Measurements from ENCODE around the gene VPS13D.
"Not testable (repeated sequence)": the region's sequence is repeated elsewhere in the genome, so short reads cannot be mapped to it uniquely, and the experiment has no call there.

Gene VPS13D

DNA sequence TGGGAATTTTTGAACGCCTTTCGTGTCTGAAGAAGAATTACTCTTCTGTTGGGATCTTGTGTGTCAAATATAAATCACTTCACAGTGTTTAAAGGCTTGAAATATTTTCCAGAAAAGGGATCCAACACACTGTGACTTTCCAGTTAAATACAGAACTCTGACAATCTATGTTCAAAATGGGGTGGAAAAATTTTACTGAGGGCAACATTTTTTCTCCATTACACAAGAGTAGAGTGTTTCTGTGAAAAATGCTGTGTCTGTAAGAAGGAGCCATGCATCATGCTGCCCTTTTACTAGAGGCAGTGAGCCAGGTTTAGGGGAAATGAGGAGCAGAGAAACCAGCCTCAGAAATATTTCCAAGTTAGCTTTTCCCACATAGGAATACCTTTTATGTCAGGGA, 86.5 kb downstream of the VPS13D start:
- H3K4me3 ChIP-seq (ENCODE audit: low read depth, low read length), result no peak overlapping the region
- H3K27ac ChIP-seq (ENCODE audit: low read depth, low read length), result no peak overlapping the region
- H3K4me1 ChIP-seq (ENCODE audit: control insufficient read depth, insufficient read depth, low read length), result no peaks in the 10 kb centered on the region
- peaks cover 76% of the 10 kb centered on the region for H3K36me3 ChIP-seq (ENCODE audit: control insufficient read depth, insufficient read depth, low read length)
- H3K9me3 ChIP-seq (ENCODE audit: control insufficient read depth, insufficient read depth, low read length), result no peaks in the 10 kb centered on the region
- H3K27me3 ChIP-seq (ENCODE audit: control insufficient read depth, insufficient read depth, low read length), result no peaks in the 10 kb centered on the region
- no peak overlapping the region for H3K9ac ChIP-seq (ENCODE audit: low read depth, low read length)

DNA sequence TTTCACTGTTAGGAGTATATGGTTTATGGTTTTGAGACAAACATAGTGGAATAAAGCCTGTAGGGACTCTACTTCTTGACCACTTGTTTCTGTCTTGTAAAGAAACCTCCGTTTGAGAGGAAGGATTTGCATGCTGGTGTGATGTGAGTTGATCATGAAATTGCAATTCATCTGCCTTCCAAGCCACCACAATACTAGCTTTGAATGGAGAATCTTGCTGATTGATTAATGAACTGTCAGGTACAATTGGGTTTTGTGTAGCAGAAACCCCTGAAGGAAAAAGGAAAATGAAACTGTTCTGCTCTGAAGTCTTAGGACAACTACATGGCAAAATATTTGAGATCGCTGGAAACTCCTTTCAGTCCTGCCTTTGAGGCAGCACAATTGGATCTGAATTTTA, 90.7 kb downstream of the VPS13D start:
- H3K4me1 ChIP-seq (ENCODE audit: control insufficient read depth, insufficient read depth, low read length), result no peaks in the 10 kb centered on the region
- peaks cover 70% of the 10 kb centered on the region for H3K36me3 ChIP-seq (ENCODE audit: control insufficient read depth, insufficient read depth, low read length)
- H3K4me3 ChIP-seq (ENCODE audit: low read depth, low read length), result no peak overlapping the region
- H3K9me3 ChIP-seq (ENCODE audit: control insufficient read depth, insufficient read depth, low read length), result no peaks in the 10 kb centered on the region
- no peak overlapping the region for H3K9ac ChIP-seq (ENCODE audit: low read depth, low read length)
- H3K27me3 ChIP-seq (ENCODE audit: control insufficient read depth, insufficient read depth, low read length), result no peaks in the 10 kb centered on the region
- H3K27ac ChIP-seq (ENCODE audit: low read depth, low read length), result no peak overlapping the region

DNA sequence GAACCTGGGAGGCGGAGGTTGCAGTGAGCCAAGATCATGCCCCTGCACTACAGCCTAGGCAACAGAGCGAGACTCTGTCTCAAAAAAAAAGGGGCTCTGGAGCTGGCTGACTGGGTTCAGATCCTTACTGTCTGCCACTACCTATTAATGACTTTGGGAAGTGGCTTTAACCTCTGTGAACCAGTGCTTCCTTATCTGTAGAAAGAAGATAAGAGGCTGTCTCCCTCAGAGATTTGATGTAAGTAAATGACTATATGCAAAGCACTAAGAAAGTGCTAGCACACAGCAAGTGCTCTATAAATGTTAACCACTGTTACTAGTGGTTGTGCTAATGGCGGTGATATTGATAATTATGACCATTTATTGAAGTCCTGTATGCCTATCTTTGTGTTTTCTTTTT, 94.6 kb downstream of the VPS13D start:
- Histone ChIP-seq H3K36me3 (ENCODE audit: control insufficient read depth, insufficient read depth, low read length) (peaks cover 52% of the 10 kb centered on the region), H3K27me3 (ENCODE audit: control insufficient read depth, insufficient read depth, low read length) (no peaks in the 10 kb centered on the region)

DNA sequence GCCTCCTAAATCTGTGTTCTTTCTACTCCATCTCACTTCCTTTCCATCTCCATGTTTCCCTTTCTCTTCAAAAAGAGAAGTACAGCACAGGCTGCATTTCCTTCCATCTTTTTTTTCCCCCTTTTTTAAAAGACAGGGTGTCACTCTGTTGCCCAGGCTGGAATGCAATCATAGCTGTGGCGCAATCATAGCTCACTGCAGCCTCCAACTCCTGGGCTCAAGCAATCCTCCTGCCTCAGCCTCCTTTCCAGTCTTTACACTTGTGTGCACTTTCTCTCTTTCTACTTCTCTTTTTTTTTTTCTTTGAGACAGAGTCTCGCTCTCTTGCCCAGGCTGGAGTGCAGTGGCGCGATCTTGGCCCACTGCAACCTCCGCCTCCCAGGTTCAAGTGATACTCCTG, 95.1 kb downstream of the VPS13D start:
- H3K27me3 ChIP-seq (ENCODE audit: control insufficient read depth, insufficient read depth, low read length); H3K4me3 ChIP-seq (ENCODE audit: low read depth, low read length); H3K27ac ChIP-seq (ENCODE audit: low read depth, low read length); H3K9ac ChIP-seq (ENCODE audit: low read depth, low read length); H3K4me1 ChIP-seq (ENCODE audit: control insufficient read depth, insufficient read depth, low read length); H3K9me3 ChIP-seq (ENCODE audit: control insufficient read depth, insufficient read depth, low read length): not testable (repeated sequence)
- H3K36me3 ChIP-seq (ENCODE audit: control insufficient read depth, insufficient read depth, low read length), result peaks cover 50% of the 10 kb centered on the region

More for the DNA sequence above, 94.6 kb downstream of the VPS13D start:
- Histone ChIP-seq H3K9me3 (ENCODE audit: control insufficient read depth, insufficient read depth, low read length) (no peaks in the 10 kb centered on the region), H3K4me1 (ENCODE audit: control insufficient read depth, insufficient read depth, low read length) (no peaks in the 10 kb centered on the region), H3K9ac (ENCODE audit: low read depth, low read length) (no peak overlapping the region), H3K27ac (ENCODE audit: low read depth, low read length) (no peak overlapping the region), H3K4me3 (ENCODE audit: low read depth, low read length) (no peak overlapping the region)

DNA sequence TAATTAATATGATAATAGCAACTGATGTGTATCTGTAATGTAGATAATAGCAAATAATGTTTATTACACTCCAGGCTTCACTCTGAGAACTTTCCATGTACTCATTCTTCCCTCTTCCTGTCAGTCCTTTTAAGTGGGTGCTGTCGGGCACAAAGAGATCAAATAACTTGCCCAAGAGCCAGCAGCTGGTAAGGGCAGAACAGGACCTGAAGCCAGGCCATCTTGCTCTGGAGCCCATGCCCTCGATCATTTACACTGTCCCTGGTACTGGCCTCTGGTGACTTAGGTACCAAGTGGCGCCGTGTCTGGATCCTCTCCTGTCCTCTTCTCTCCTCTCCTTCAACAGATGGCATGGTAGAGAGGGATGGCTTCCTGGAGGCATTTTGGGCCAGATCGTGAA, 97.2 kb downstream of the VPS13D start:
- Histone ChIP-seq H3K9ac (ENCODE audit: low read depth, low read length) (no peak overlapping the region), H3K4me1 (ENCODE audit: control insufficient read depth, insufficient read depth, low read length) (no peaks in the 10 kb centered on the region), H3K36me3 (ENCODE audit: control insufficient read depth, insufficient read depth, low read length) (peaks cover 49% of the 10 kb centered on the region), H3K9me3 (ENCODE audit: control insufficient read depth, insufficient read depth, low read length) (no peaks in the 10 kb centered on the region), H3K27ac (ENCODE audit: low read depth, low read length) (no peak overlapping the region), H3K27me3 (ENCODE audit: control insufficient read depth, insufficient read depth, low read length) (no peaks in the 10 kb centered on the region), H3K4me3 (ENCODE audit: low read depth, low read length) (no peak overlapping the region)

DNA sequence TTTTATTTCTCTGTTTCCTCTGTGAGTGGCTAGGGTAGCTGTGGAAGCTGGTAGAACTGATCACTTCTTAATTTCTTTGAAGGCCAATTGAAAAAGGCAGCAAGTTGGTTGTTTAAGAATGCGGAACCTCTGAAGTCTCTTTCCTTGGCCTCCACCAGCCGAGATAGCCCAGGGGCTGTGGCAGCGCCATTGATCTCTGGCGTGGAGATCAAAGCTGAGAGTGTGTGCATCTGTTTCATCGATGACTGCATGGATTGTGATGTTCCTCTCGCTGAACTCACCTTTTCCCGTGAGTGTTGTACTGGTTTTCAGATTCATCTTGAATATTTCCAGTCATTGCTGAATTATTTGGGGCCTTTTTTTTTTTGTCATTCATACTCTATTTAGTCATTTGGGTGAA, 97.7 kb downstream of the VPS13D start:
- H3K9ac ChIP-seq (ENCODE audit: low read depth, low read length), result no peak overlapping the region
- no peaks in the 10 kb centered on the region for H3K4me1 ChIP-seq (ENCODE audit: control insufficient read depth, insufficient read depth, low read length)
- peaks cover 46% of the 10 kb centered on the region for H3K36me3 ChIP-seq (ENCODE audit: control insufficient read depth, insufficient read depth, low read length)
- H3K27me3 ChIP-seq (ENCODE audit: control insufficient read depth, insufficient read depth, low read length), result no peaks in the 10 kb centered on the region
- no peak overlapping the region for H3K4me3 ChIP-seq (ENCODE audit: low read depth, low read length)
- no peaks in the 10 kb centered on the region for H3K9me3 ChIP-seq (ENCODE audit: control insufficient read depth, insufficient read depth, low read length)
- H3K27ac ChIP-seq (ENCODE audit: low read depth, low read length), result no peak overlapping the region

DNA sequence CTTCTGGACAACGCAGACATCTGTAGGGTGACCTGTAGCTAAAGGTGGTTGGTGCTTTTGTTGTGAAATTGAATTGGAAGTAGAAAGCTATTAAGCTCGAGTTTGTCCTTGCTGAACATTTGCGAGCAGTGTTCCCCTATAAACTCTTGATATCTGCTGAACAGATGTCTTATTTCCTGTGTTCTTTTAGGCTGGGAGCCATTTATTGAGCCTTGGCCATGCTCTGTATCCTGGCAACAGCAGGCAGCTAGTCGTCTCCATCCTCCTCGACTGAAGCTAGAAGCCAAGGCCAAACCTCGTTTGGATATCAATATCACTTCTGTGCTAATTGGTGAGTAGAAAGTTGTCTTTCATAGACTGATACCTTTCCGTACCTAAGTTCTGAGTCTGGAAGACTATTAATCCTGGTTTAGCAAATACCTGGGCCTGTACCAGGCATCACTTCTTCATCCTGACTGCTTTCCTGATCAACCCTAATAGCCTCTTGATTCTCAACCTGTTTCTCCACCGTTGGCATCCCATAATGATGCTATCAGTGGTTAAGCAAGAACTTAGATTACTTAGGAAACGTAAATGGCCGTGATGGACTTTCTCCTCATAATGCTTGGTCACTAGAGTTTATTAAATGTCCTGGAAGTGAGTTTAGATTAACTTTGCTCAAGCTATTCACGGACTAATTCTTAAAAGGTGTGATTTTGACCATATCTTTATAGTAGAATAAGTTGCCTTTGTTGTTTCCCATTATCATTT, 103.4 kb downstream of the VPS13D start:
- Histone ChIP-seq H3K4me3 (ENCODE audit: low read depth, low read length) (no peak overlapping the region), H3K9me3 (ENCODE audit: control insufficient read depth, insufficient read depth, low read length) (no peaks in the 10 kb centered on the region), H3K4me1 (ENCODE audit: control insufficient read depth, insufficient read depth, low read length) (no peaks in the 10 kb centered on the region), H3K9ac (ENCODE audit: low read depth, low read length) (no peak overlapping the region), H3K36me3 (ENCODE audit: control insufficient read depth, insufficient read depth, low read length) (peaks cover 51% of the 10 kb centered on the region), H3K27ac (ENCODE audit: low read depth, low read length) (no peak overlapping the region), H3K27me3 (ENCODE audit: control insufficient read depth, insufficient read depth, low read length) (no peaks in the 10 kb centered on the region)

DNA sequence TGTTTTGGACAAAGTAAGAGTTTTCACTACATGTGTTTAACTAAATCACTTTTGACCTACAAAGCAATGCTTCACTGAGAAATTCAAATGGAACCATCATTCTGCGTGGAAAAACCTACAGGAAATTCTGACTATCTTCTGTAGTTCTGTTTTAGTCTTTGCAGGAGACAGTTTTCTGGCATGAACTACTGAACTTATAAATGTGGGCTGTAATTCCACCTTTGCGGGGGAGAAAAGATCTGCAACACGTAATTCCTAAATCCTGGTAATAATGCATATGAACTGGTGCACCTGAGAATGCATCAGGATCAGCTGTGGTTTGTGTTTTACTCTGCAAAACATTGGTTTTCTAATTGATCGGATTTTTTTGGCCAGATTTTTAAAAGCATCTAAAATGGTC, 106.0 kb downstream of the VPS13D start:
- no peak overlapping the region for H3K9ac ChIP-seq (ENCODE audit: low read depth, low read length)
- H3K27ac ChIP-seq (ENCODE audit: low read depth, low read length), result no peak overlapping the region
- no peak overlapping the region for H3K4me3 ChIP-seq (ENCODE audit: low read depth, low read length)
- H3K9me3 ChIP-seq (ENCODE audit: control insufficient read depth, insufficient read depth, low read length), result no peaks in the 10 kb centered on the region
- H3K27me3 ChIP-seq (ENCODE audit: control insufficient read depth, insufficient read depth, low read length), result no peaks in the 10 kb centered on the region
- H3K4me1 ChIP-seq (ENCODE audit: control insufficient read depth, insufficient read depth, low read length), result peaks cover 6% of the 10 kb centered on the region; the same call in 1 of the 2 replicates
- peaks cover 46% of the 10 kb centered on the region for H3K36me3 ChIP-seq (ENCODE audit: control insufficient read depth, insufficient read depth, low read length)

DNA sequence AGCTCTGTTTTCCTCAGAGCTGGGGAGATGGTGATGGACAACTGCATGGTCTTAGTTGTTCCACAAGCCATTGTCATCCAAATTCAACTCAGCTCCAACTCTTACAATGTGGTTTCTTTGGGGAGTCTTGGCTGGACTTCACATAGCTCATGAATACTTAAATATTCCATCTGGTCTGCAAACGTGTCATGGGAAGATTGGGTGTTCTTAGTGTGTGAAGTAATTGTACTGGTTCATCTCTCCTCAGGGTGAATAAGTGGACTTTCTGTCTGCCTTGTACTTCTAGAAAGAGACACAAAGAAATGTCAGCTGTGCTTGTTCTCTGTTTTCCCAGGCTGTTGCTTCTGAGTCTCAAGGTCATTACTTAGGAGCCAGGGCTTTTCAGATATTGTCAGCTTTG, 106.6 kb downstream of the VPS13D start:
- H3K4me1 ChIP-seq (ENCODE audit: control insufficient read depth, insufficient read depth, low read length), result peaks cover 6% of the 10 kb centered on the region; the same call in 1 of the 2 replicates
- H3K9me3 ChIP-seq (ENCODE audit: control insufficient read depth, insufficient read depth, low read length), result no peaks in the 10 kb centered on the region
- peaks cover 41% of the 10 kb centered on the region for H3K36me3 ChIP-seq (ENCODE audit: control insufficient read depth, insufficient read depth, low read length)
- no peak overlapping the region for H3K9ac ChIP-seq (ENCODE audit: low read depth, low read length)
- no peak overlapping the region for H3K4me3 ChIP-seq (ENCODE audit: low read depth, low read length)
- no peaks in the 10 kb centered on the region for H3K27me3 ChIP-seq (ENCODE audit: control insufficient read depth, insufficient read depth, low read length)
- H3K27ac ChIP-seq (ENCODE audit: low read depth, low read length), result no peak overlapping the region

DNA sequence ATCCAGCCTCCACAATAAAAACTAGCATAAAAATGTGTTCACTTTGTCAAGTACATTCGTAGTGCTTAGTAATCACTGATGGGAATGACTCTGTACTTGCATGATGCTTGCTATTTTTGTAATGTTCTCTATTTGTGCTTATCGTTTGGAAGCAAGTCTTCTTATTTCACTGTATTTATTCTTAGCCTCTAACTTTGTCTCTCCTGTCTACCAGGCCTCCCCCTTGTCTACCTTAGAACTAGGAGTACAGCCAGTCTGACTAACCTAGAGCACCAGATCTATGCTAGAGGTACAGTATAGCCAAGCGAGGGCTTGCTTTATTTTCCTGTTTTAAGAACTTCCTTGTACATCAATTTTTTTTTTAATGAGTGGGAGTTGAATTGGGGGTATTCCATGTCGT, 108.2 kb downstream of the VPS13D start:
- no peaks in the 10 kb centered on the region for H3K9me3 ChIP-seq (ENCODE audit: control insufficient read depth, insufficient read depth, low read length)
- peaks cover 41% of the 10 kb centered on the region for H3K36me3 ChIP-seq (ENCODE audit: control insufficient read depth, insufficient read depth, low read length)
- peaks cover 8% of the 10 kb centered on the region; the same call in 1 of the 2 replicates for H3K4me1 ChIP-seq (ENCODE audit: control insufficient read depth, insufficient read depth, low read length)
- no peak overlapping the region for H3K4me3 ChIP-seq (ENCODE audit: low read depth, low read length)
- H3K27me3 ChIP-seq (ENCODE audit: control insufficient read depth, insufficient read depth, low read length), result no peaks in the 10 kb centered on the region
- no peak overlapping the region for H3K9ac ChIP-seq (ENCODE audit: low read depth, low read length)
- H3K27ac ChIP-seq (ENCODE audit: low read depth, low read length), result no peak overlapping the region

DNA sequence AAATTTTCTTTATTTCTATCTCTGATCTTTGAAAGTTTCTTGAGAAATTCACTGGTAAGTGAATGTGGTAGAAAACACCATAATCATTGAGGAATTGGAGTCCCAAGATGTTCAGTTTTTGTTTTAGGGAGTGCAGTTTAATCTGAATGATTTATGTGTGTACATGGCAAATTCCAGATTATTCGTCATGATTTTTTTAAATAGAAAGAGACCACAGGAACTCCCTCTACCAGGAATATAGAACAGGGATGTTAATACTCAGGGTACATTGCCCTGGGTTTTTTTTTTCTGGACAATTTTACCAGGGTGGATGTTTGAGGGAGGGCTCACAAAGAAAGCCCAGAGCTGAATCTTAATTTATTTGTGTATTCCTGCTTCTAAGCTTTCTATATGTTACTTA, 109.0 kb downstream of the VPS13D start:
- no peaks in the 10 kb centered on the region for H3K27me3 ChIP-seq (ENCODE audit: control insufficient read depth, insufficient read depth, low read length)
- peaks cover 8% of the 10 kb centered on the region; the same call in 1 of the 2 replicates for H3K4me1 ChIP-seq (ENCODE audit: control insufficient read depth, insufficient read depth, low read length)
- H3K27ac ChIP-seq (ENCODE audit: low read depth, low read length), result no peak overlapping the region
- no peak overlapping the region for H3K9ac ChIP-seq (ENCODE audit: low read depth, low read length)
- H3K4me3 ChIP-seq (ENCODE audit: low read depth, low read length), result no peak overlapping the region
- peaks cover 33% of the 10 kb centered on the region for H3K36me3 ChIP-seq (ENCODE audit: control insufficient read depth, insufficient read depth, low read length)
- no peaks in the 10 kb centered on the region for H3K9me3 ChIP-seq (ENCODE audit: control insufficient read depth, insufficient read depth, low read length)
